ENCODE results near the gene KCNN4.
A peak's percentile ranks its signal among the peaks of the same experiment; 100 is the strongest.
"Not testable (repeated sequence)": the region's sequence is repeated elsewhere in the genome, so short reads cannot be mapped to it uniquely, and the experiment has no call there.

The KCNN4 gene

GRCh38 chr19:43780706-43781525 is at the start of gene KCNN4:
Gene KCNN4 (minus strand): TSS chr19:43780973. CDS start chr19:43780861, 112 bp downstream.
- no peak for DNase-seq (ENCODE audit: low read depth)

GRCh38 chr19:43826787-43827754 is 46.3 kb upstream of the KCNN4 start, which contains the start of gene ZNF283:
Gene ZNF283 (plus strand): TSS chr19:43827321. CDS start chr19:43833505, 6,184 bp downstream.
- peak; percentile 65 for DNase-seq (ENCODE audit: low read depth)

DNA sequence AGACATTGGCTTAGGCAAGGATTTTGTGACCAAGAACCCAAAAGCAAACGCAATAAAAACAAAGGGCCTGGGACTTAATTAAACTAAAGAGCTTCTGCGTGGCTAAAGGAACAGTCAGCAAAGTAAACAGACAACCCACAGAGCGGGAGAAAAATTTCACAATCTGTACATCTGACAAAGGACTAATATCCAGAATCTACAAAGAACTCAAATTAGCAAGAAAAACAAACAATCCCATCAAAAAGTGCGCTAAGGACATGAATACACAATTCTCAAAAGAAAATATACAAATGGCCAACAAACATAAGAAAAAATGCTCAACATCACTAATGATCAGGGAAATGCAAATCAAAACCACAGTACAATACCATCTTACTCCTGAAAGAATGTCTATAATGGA is 43.8 kb upstream of the KCNN4 start:
- DNase-seq (ENCODE audit: low read depth), result not testable (repeated sequence)

- DNase-seq (ENCODE audit: low read depth), result not testable (repeated sequence)
Measured at GRCh38 chr19:43823856-43824255, 43.1 kb upstream of the KCNN4 start.

- no peak for DNase-seq (ENCODE audit: low read depth)
Measured at GRCh38 chr19:43820884-43821215, 40.1 kb upstream of the KCNN4 start.

DNA sequence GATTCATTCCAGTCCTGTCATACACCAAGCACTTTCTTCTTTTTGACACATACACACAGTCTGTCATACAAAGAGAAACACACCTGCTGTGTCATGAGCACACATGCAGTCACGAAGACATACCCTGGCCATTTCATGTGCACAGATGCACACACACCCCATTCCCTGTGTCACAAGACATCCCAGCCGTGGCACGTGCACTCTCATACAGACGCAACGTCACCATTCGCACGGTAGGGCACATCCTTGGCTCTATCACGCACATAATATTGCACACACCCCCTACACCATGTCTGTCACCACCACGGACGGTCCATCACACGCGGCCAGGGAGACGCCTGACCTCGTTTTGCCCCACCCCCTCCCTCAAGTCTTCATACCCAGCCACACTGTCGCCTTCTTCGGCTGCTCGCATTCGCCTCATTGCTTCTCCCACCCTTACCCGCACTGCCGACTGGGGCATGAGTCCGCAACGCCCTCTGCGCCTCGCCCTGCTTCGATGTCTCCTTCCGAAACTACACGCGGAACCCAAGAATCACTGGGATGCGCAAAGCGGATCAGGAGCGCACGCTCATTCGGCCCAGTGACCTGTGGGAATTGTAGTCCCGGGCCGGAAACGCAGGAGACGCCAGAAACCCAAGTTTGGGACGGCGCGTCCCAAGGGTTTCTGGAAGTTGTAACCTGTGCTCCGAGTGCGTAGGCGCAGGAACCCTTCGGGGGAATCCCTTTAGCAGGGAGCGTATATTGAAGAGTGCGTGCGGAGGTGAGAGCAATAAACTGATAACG is 39.5 kb upstream of the KCNN4 start:
- no peak for DNase-seq (ENCODE audit: low read depth)

DNA sequence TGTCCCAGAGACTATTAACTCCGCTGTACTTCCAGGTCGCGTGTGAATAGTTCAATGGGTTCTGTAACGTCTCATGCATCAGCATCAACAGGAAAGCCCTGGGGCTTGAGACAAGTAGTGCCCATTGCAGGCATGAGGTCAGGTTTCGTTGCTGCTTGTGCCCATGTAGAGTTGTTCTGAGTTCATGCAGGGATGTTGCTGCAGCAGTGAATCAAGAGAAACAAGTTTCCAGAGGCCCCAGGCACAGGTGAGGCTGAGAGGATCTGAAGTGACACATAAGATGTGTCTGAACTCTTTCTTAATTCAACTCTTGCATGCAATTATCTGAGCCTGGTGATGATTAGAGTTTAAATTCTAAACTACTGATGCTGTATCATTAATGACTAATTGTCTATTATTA is 37.7 kb upstream of the KCNN4 start:
- no peak for DNase-seq (ENCODE audit: low read depth)

DNA sequence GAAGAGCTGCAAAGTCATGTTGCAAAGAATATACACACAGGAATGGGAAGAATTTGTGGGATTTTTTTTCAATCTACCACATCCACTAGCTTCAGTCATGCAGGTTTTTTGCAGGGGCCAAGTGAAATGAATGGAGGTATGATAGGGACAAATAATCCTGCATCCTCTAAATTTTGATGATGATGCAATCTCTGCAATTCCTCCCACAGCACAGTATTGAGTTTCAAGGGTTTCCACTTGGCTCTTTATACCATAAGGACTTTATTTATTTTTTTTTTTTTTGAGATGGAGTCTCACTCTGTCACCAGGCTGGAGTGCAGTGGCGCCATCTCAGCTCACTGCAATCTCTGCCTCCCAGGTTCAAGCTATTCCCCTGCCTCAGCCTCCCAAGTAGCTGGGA is 36.7 kb upstream of the KCNN4 start:
- not testable (repeated sequence) for DNase-seq (ENCODE audit: low read depth)

- DNase-seq (ENCODE audit: low read depth), result no peak
Measured at GRCh38 chr19:43814663-43815352, 34.0 kb upstream of the KCNN4 start.

- no peak for DNase-seq (ENCODE audit: low read depth)
Measured at GRCh38 chr19:43812688-43813087, 31.9 kb upstream of the KCNN4 start.

DNA sequence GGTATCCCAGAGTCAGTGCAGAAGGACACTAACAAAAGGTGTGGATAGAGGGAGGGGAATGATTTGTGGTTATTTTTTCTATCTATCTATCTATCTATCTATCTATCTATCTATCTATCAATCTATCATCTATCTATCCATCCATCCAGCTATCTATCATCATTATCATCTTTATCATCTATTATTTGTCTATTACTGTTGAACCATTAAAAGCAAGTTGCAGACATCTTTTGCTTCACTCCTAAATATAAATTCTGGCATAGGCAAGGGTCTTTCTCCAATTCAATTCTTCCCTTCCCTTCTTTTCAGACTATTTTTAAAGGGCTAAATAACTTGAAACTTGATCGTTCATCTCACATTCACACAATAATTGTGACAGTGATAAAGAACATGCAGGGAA is 31.5 kb upstream of the KCNN4 start:
- DNase-seq (ENCODE audit: low read depth), result no peak

DNA sequence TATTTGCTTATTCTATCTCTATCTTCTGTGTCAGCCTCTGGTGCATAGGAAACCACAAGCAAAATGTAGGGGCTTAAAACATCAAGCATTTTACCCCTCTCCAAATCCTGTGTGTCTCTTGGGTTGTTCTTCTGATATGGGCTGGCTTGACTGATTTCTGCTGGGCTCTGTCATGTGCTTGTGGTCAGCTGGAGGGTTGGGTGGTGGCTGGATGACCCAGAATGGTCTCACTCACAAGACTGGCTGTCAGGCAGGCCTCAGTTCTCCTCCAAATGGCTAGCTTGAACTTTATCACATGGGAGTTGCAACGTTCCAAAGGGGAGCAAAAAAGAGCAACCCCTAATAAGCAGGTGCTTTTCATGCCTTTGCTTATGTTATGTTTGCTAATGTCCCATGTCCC is 31.1 kb upstream of the KCNN4 start:
- no peak for DNase-seq (ENCODE audit: low read depth)

- no peak for DNase-seq (ENCODE audit: low read depth)
Measured at GRCh38 chr19:43809762-43810696, 29.3 kb upstream of the KCNN4 start.

DNA sequence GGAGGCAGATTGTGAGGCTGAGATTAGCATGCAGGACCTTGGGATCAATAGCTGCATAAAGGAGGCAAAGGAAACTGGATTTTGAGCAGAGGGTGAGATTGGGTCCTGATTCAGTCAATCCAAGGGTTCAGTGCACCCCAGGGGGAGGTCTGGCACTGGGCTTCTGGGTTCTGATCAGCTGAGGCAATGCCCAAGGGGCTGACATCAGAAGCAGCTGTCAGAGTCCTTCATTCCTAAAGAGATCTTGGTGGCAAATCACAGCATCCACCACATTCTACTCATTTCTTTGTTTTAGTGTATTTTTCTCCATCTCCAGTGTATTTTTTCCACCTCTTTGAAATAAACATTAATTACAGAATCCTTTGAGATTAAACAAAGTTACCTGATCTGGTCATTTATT is 26.9 kb upstream of the KCNN4 start:
- DNase-seq (ENCODE audit: low read depth), result no peak

DNA sequence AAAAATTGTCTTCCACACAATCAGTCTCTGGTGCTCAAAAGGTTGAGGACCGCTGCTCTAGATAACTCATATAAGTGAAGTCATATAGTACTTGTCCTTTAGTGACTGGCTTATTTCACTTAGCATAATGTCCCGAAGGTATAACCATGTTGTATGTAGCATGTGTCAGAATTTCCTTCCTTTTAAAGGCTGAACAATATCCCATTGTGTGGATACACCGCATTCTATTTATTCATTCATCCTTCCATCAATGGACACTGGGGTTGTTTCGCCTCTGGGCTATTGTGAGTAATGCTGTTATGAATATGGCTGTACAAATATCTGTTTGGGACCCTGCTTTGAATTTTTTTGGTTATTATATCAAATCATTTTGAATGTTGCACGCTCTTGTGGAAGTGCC is 26.1 kb upstream of the KCNN4 start:
- no peak for DNase-seq (ENCODE audit: low read depth)

- not testable (repeated sequence) for DNase-seq (ENCODE audit: low read depth)
Measured at GRCh38 chr19:43806401-43806800, 25.6 kb upstream of the KCNN4 start.

DNA sequence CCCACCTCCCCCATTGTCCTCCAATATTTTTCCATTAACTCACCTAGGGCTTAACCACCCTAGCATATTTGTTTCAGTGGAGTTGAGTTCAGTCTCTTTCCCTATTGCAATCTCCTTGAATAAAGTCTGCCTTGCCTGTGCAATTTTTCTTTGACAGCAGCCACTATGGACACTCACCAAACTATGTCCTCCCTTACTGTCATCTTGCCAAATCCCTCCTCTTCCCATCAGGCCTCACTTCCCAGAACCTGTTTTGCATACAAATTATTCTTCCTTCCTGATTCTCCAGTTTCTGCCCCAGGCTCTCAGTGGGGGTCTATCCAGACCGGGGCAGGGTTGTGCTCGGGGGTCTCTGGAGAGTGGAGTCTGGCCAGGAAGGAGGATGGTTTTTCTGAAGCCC is 23.7 kb upstream of the KCNN4 start:
- no peak for DNase-seq (ENCODE audit: low read depth)

GRCh38 chr19:43802216-43802951 is 21.6 kb upstream of the KCNN4 start, which contains the start of gene LYPD5:
Gene LYPD5 (minus strand): TSS chr19:43802447. CDS start chr19:43802380, 67 bp downstream.
- DNase-seq (ENCODE audit: low read depth), result no peak

DNA sequence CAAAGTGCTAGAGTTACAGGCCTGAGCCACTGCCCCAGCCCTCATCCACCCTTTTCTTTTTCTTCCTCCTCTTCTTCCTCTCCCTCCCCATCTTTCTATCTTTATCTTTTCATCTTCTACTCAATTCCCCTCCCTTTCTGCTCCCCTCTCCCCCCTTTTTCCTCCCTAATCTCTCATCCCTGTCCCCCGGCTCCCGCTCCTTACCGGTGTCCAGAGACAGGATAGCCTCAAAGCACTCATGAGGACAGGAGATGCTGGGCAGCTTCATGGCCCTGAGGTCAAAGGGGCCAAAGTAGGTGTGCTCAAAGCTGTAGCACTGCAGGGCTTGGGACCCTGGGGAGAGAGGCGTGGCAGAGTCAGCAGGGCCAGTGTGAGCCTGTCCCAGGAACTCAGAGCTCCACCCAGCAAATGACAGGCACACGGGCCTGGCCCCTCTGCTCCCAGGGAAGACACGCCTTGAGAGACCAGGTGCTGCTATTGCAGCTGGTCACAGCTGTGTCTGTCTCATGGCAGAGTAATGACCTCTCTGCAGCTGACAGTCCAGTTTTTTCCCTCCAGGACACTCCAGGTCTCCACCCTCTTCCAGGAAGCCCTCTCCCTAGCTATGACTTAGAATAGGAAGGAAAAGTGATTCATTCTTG is 18.8 kb upstream of the KCNN4 start:
- DNase-seq (ENCODE audit: low read depth), result no peak
